ENCODE results near the gene SNX1.

Gene SNX1

DNA sequence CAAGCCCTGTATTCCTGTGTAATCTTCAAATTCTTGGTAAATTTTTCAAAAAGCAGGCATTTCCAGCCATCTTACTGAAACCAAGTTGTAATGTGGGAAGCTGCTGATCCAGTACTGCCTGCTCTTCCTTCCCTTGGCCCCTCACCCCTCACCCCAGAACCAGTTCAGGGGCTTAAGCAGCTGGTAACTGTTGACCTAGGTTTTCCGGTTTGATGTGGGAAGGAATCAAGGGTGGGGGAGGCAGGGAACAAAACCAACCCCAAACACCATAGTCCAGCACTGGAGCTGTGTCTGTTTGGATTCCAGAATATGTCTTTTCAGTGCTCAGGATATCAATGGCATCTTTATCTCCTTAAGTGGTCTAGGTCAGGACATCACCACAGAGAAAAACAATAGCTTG lies 26.7 kb downstream of the SNX1 start:
- DNase-seq: no peak
- Histone ChIP-seq H3K27me3 (no peaks in the 10 kb centered on the region), H3K9me3 (no peaks in the 10 kb centered on the region; the same call in 1 of the 2 replicates), H3K36me3 (peaks cover 76% of the 10 kb centered on the region), H3K4me1 (no peaks in the 10 kb centered on the region), H3K4me3 (ENCODE audit: low read depth, low read length) (no peak overlapping the region)
- no peak for TF ChIP-seq CTCF (IDR thresholded peaks at IDR 0.05; ENCODE audit: low read depth, low read length)

DNA sequence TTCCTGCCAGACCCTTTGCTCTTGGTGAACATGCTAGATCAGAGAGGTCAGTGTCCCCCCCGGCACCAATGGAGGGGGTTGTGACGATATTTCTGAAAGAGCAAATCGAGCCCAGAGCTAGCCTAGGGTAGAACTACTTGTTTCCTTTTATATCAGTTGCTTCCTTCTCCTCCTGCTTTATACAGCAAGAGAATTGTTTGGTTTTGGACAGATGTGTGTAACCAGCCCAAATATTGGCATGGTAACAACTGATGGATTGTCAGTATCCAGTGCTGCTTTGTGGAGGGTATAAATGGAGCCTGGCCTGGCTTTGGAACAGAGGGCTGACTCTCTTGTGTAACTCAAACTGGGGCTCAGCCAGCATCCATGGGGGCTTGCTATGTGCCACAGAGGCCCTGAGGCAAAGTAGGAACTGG lies 27.2 kb downstream of the SNX1 start:
- Histone ChIP-seq H3K4me3 (ENCODE audit: low read depth, low read length) (no peak overlapping the region), H3K27me3 (no peaks in the 10 kb centered on the region), H3K4me1 (no peaks in the 10 kb centered on the region), H3K36me3 (peaks cover 78% of the 10 kb centered on the region), H3K9me3 (no peaks in the 10 kb centered on the region; the same call in 1 of the 2 replicates)
- TF ChIP-seq CTCF (IDR thresholded peaks at IDR 0.05; ENCODE audit: low read depth, low read length): no peak
- no peak for DNase-seq

GRCh38 chr15:64125978-64126377 lies 30.2 kb downstream of the SNX1 start:
- Histone ChIP-seq H3K4me1 (no peaks in the 10 kb centered on the region), H3K4me3 (ENCODE audit: low read depth, low read length) (no peak overlapping the region), H3K27me3 (no peaks in the 10 kb centered on the region), H3K9me3 (no peaks in the 10 kb centered on the region; the same call in 1 of the 2 replicates), H3K36me3 (peaks cover 75% of the 10 kb centered on the region)
- no peak for DNase-seq
- no peak for TF ChIP-seq CTCF (IDR thresholded peaks at IDR 0.05; ENCODE audit: low read depth, low read length)

GRCh38 chr15:64127521-64128270 lies 31.9 kb downstream of the SNX1 start:
- no peak overlapping the region for H3K4me3 ChIP-seq (ENCODE audit: low read depth, low read length)
- H3K27me3 ChIP-seq: no peaks in the 10 kb centered on the region
- H3K9me3 ChIP-seq: no peaks in the 10 kb centered on the region; the same call in 1 of the 2 replicates
- DNase-seq: no peak
- H3K4me1 ChIP-seq: no peaks in the 10 kb centered on the region
- peaks cover 79% of the 10 kb centered on the region for H3K36me3 ChIP-seq
- no peak for TF ChIP-seq CTCF (IDR thresholded peaks at IDR 0.05; ENCODE audit: low read depth, low read length)

GRCh38 chr15:64130159-64130558 lies 34.4 kb downstream of the SNX1 start:
- no peak overlapping the region for H3K4me3 ChIP-seq (ENCODE audit: low read depth, low read length)
- TF ChIP-seq CTCF (IDR thresholded peaks at IDR 0.05; ENCODE audit: low read depth, low read length): no peak

GRCh38 chr15:64131547-64131946 lies 35.8 kb downstream of the SNX1 start:
- peaks cover 14% of the 10 kb centered on the region for H3K4me1 ChIP-seq
- TF ChIP-seq CTCF (IDR thresholded peaks at IDR 0.05; ENCODE audit: low read depth, low read length): no peak
- no peaks in the 10 kb centered on the region for H3K9me3 ChIP-seq
- peaks cover 87% of the 10 kb centered on the region for H3K36me3 ChIP-seq
- H3K4me3 ChIP-seq (ENCODE audit: low read depth, low read length): no peak overlapping the region
- no peak for DNase-seq
- no peaks in the 10 kb centered on the region for H3K27me3 ChIP-seq

More at GRCh38 chr15:64130159-64130558, 34.4 kb downstream of the SNX1 start:
- Histone ChIP-seq H3K36me3 (peaks cover 84% of the 10 kb centered on the region), H3K27me3 (no peaks in the 10 kb centered on the region), H3K9me3 (no peaks in the 10 kb centered on the region), H3K4me1 (peaks cover 14% of the 10 kb centered on the region)
- DNase-seq: no peak
